Neural cell (in vitro differentiated cells): Measurements from ENCODE around the gene P3H1. TPM values are rescaled to one million over a fixed set of nuclear protein-coding genes. Genes with fewer than 3 reads are reported as not detected.

Experiments used
- H2AFZ ChIP-seq: fragments of 200-600, 300-800 bp; sonication (generic), shearing (Covaris generic); 2 replicates; pipeline ENCODE4 v1.6.0; 2014; ENCODE audit warnings: low read depth, mild to moderate bottlenecking, antibody characterized with exemption, low read length, moderate library complexity
- H3F3A ChIP-seq: fragments of 200-600 bp; shearing (Covaris generic); 2 replicates; pipeline ENCODE4 v1.6.1; 2016; ENCODE audit warnings: mild to moderate bottlenecking, moderate library complexity, mixed read lengths, antibody characterized with exemption, low read length; ENCODE audit not compliant: insufficient read depth, poor library complexity, severe bottlenecking
- H3K27ac ChIP-seq: fragments of 200-600, 300-800 bp; sonication (generic), shearing (Covaris generic); 2 replicates; pipeline ENCODE4 v1.5.1; 2014; ENCODE audit warnings: mild to moderate bottlenecking, low read length, moderate library complexity
- H3K27me3 ChIP-seq: fragments of 300-800, 200-600 bp; sonication (generic), shearing (Covaris generic); 2 replicates; pipeline ENCODE4 v1.6.0; 2014; ENCODE audit warnings: mild to moderate bottlenecking, low read depth, low read length, moderate library complexity; ENCODE audit not compliant: insufficient read depth
- H3K36me3 ChIP-seq: fragments of 300-800, 200-600 bp; sonication (generic), shearing (Covaris generic); 2 replicates; pipeline ENCODE4 v1.5.1; 2014; ENCODE audit warnings: mild to moderate bottlenecking, antibody characterized with exemption, low read length, moderate library complexity; ENCODE audit not compliant: insufficient read depth
- H3K4me2 ChIP-seq: fragments of 300-800, 200-600 bp; sonication (generic), shearing (Covaris generic); 2 replicates; pipeline ENCODE4 v1.6.0; 2014; ENCODE audit warnings: mild to moderate bottlenecking, low read length
- H3K4me3 ChIP-seq: fragments of 300-800, 200-600 bp; sonication (generic), shearing (Covaris generic); 2 replicates; pipeline ENCODE4 v1.5.1; 2014; ENCODE audit warnings: mild to moderate bottlenecking, low read length, moderate library complexity
- H3K79me2 ChIP-seq: fragments of 200-600 bp; shearing (Covaris generic); replicated peaks from 2 replicates; pipeline ENCODE4 v1.6.0; 2014; ENCODE audit warnings: mild to moderate bottlenecking, low read length, moderate library complexity; ENCODE audit not compliant: insufficient read depth
- H3K9ac ChIP-seq: fragments of 300-800, 200-600 bp; sonication (generic), shearing (Covaris generic); 2 replicates; pipeline ENCODE4 v1.6.1; 2016; ENCODE audit warnings: mild to moderate bottlenecking, low read length, mixed read lengths
- H3K9me2 ChIP-seq: fragments of 200-600 bp; shearing (Covaris generic); 2 replicates; pipeline ENCODE4 v1.6.1; 2016; ENCODE audit warnings: mild to moderate bottlenecking, low read length, mixed read lengths; ENCODE audit not compliant: insufficient read depth
- H3K9me3 ChIP-seq: fragments of 200-600, 300-800 bp; sonication (generic), shearing (Covaris generic); 2 replicates; pipeline ENCODE4 v1.6.1; 2016; ENCODE audit warnings: mild to moderate bottlenecking, mixed run types, low read length, moderate library complexity, mixed read lengths
- H4K20me1 ChIP-seq: fragments of 200-600 bp; shearing (Covaris generic); 2 replicates; pipeline ENCODE4 v1.6.1; 2016; ENCODE audit warnings: mild to moderate bottlenecking, mixed run types; ENCODE audit not compliant: insufficient read depth
- CTCF ChIP-seq: fragments of 450-650 bp; IDR thresholded peaks from 2 replicates; pipeline ENCODE4 v1.5.1; 2014; ENCODE audit warnings: antibody characterized with exemption, mild to moderate bottlenecking, moderate library complexity; ENCODE audit not compliant: poor library complexity, severe bottlenecking
- EP300 ChIP-seq: fragments of 450-650 bp; conservative IDR thresholded peaks from 2 replicates; pipeline ENCODE4 v1.6.1; 2014; ENCODE audit warnings: antibody characterized with exemption, mild to moderate bottlenecking, moderate library complexity; ENCODE audit not compliant: poor library complexity, severe bottlenecking
- EZH2 ChIP-seq: fragments of 200-600, 300-800 bp; shearing (Covaris generic), sonication (generic); IDR thresholded peaks from 2 replicates; pipeline ENCODE4 v1.6.1; 2014; ENCODE audit warnings: antibody characterized with exemption, low read length, borderline replicate concordance, mild to moderate bottlenecking; ENCODE audit not compliant: insufficient read depth, poor library complexity, severe bottlenecking
- MXI1 ChIP-seq: fragments of 450-650 bp; conservative IDR thresholded peaks from 2 replicates; pipeline ENCODE4 v1.6.1; 2014; ENCODE audit warnings: antibody characterized with exemption, mild to moderate bottlenecking; ENCODE audit not compliant: poor library complexity, severe bottlenecking
- POLR2AphosphoS5 ChIP-seq: IDR thresholded peaks from 2 replicates; pipeline ENCODE4 v1.6.1; 2012
- RAD21 ChIP-seq: fragments of 450-650 bp; conservative IDR thresholded peaks from 2 replicates; pipeline ENCODE4 v1.6.1; 2014; ENCODE audit warnings: antibody characterized with exemption, mild to moderate bottlenecking, moderate library complexity
- REST ChIP-seq: IDR thresholded peaks from 2 replicates; pipeline ENCODE4 v1.6.1; 2012; ENCODE audit warnings: borderline replicate concordance
- SMC3 ChIP-seq: fragments of 450-650 bp; conservative IDR thresholded peaks from 2 replicates; pipeline ENCODE4 v1.6.1; 2014; ENCODE audit warnings: antibody characterized with exemption, mild to moderate bottlenecking, moderate library complexity; ENCODE audit not compliant: poor library complexity
- TAF1 ChIP-seq: IDR thresholded peaks from 2 replicates; pipeline ENCODE4 v1.6.1; 2012; ENCODE audit warnings: low read depth
- polyA plus RNA-seq: library from polyadenylated mRNA; depleted of rRNA; stranded (reverse); fragments of >200 nt; gene quantifications from 2 replicates; pipeline ENCODE4 v1.2.3, GENCODE V29; 2014

Gene P3H1
- polyA plus RNA-seq, 1 donor from 2014 or later, result 32.4 TPM

- no peaks in the 10 kb centered on the region for H4K20me1 ChIP-seq
- H3K27me3 ChIP-seq, result no peaks in the 10 kb centered on the region
- TF ChIP-seq RAD21, result no peak
- H3K36me3 ChIP-seq, result no peaks in the 10 kb centered on the region
- H3K4me2 ChIP-seq, result no peak overlapping the region
- no peak overlapping the region for H2AFZ ChIP-seq
- no peaks in the 10 kb centered on the region for H3K9me2 ChIP-seq
- H3K9me3 ChIP-seq, result no peaks in the 10 kb centered on the region
- no peaks in the 10 kb centered on the region for H3F3A ChIP-seq
- no peak overlapping the region for H3K9ac ChIP-seq
- no peaks in the 10 kb centered on the region for H3K79me2 ChIP-seq
- no peak overlapping the region for H3K4me3 ChIP-seq
- H3K27ac ChIP-seq, result no peak overlapping the region
Observed at GRCh38 chr1:42786097-42786496, 19.3 kb upstream of the P3H1 start.

GRCh38 chr1:42784946-42785693, 18.3 kb upstream of the P3H1 start, which contains the start of gene TMEM269:
TMEM269 (plus strand) TSS chr1:42784991; CDS start chr1:42789894, 4,903 bp downstream.
- Histone ChIP-seq H3K79me2 (no peaks in the 10 kb centered on the region), H3K9me2 (no peaks in the 10 kb centered on the region), H2AFZ (no peak within 1 kb of the TSS), H3F3A (no peaks in the 10 kb centered on the region), H3K9ac (no peak within 1 kb of the TSS), H3K4me3 (no peak within 1 kb of the TSS), H3K36me3 (no peaks in the 10 kb centered on the region), H4K20me1 (no peaks in the 10 kb centered on the region), H3K4me2 (no peak within 1 kb of the TSS), H3K9me3 (no peaks in the 10 kb centered on the region), H3K27ac (no peak within 1 kb of the TSS), H3K27me3 (no peaks in the 10 kb centered on the region)
- no peak for TF ChIP-seq EP300
- no peak for TF ChIP-seq CTCF
- TF ChIP-seq TAF1, result no peak
- no peak for TF ChIP-seq REST
- TF ChIP-seq POLR2AphosphoS5, result no peak
- no peak for TF ChIP-seq SMC3
- no peak for TF ChIP-seq EZH2
- TF ChIP-seq MXI1, result no peak
- no peak for TF ChIP-seq RAD21
